Stimulated activated CD8-positive, alpha-beta memory T cell treated with anti-CD3 and anti-CD28 coated beads, Interleukin-4, amount 100 ng/mL, for 1 hour (primary cell): ENCODE measurements around the gene GOLGA6D.
"Not testable (repeated sequence)": the region's sequence is repeated elsewhere in the genome, so short reads cannot be mapped to it uniquely, and the experiment has no call there.

ENCODE experiments used
- DNase-seq, 2 donors: peaks; one replicate each; pipeline ENCODE4 v3.0.0-alpha.2; 2020; ENCODE audit warnings: low read depth in 2 of 2, low spot score in 1 of 2

Gene GOLGA6D

GRCh38 chr15:75328493-75329314 is 46.1 kb downstream of the GOLGA6D start:
- no peak for DNase-seq

- no peak for DNase-seq
Measured at GRCh38 chr15:75329571-75329970, 46.9 kb downstream of the GOLGA6D start.

- not testable (repeated sequence) for DNase-seq
Measured at GRCh38 chr15:75332093-75332492, 49.5 kb downstream of the GOLGA6D start.

- DNase-seq, result not testable (repeated sequence)
Measured at GRCh38 chr15:75333654-75334419, 51.2 kb downstream of the GOLGA6D start.

- DNase-seq, result no peak
Measured at GRCh38 chr15:75335313-75335704, 52.7 kb downstream of the GOLGA6D start.

GRCh38 chr15:75335705-75336355 is 53.2 kb downstream of the GOLGA6D start, which contains the start of gene COMMD4:
Gene COMMD4 (plus strand): TSS chr15:75336063. CDS start chr15:75336090, 27 bp downstream.
- peak; percentile 42 for DNase-seq

GRCh38 chr15:75338661-75339240 is 56.1 kb downstream of the GOLGA6D start:
- no peak for DNase-seq

- DNase-seq, result no peak
Measured at GRCh38 chr15:75339531-75340240, 57.1 kb downstream of the GOLGA6D start.

- DNase-seq, result no peak
Measured at GRCh38 chr15:75342221-75342620, 59.6 kb downstream of the GOLGA6D start.

- DNase-seq, result not testable (repeated sequence)
Measured at GRCh38 chr15:75343953-75344352, 61.3 kb downstream of the GOLGA6D start.
